Small intestine (tissue), 7 donors: ENCODE results near the gene PIN1. TPM values are rescaled to one million over a fixed set of nuclear protein-coding genes. Genes with fewer than 3 reads are reported as not detected.
"Not testable (repeated sequence)": the region's sequence is repeated elsewhere in the genome, so short reads cannot be mapped to it uniquely, and the experiment has no call there.

Experiments
- DNase-seq, 2 donors: peaks; one replicate each; pipeline versions ENCODE4 v3.0.0 to v3.0.0-alpha.2; 2013
- FAIRE-seq: peaks from 2 replicates; lab custom pipeline; 2012; peaks lifted over from hg19 to GRCh38; lab: Jason Lieb, UNC
- H3K27ac ChIP-seq, 3 donors: one replicate each; pipeline ENCODE4 v1.5.1; 2013; ENCODE audit warnings: low read length in 2 of 3, mild to moderate bottlenecking in 2 of 3, control low read depth in 1 of 3, inconsistent platforms in 1 of 3, low read depth in 1 of 3, moderate library complexity in 1 of 3
- H3K27me3 ChIP-seq, 3 donors: one replicate each; pipeline ENCODE4 v1.6.1; 2013; ENCODE audit warnings: low read length in 3 of 3, inconsistent platforms in 1 of 3; ENCODE audit not compliant: control insufficient read depth in 3 of 3, insufficient read depth in 3 of 3
- H3K36me3 ChIP-seq, 3 donors: one replicate each; pipeline ENCODE4 v1.6.1; 2013; ENCODE audit warnings: low read length in 3 of 3, inconsistent platforms in 1 of 3, low read depth in 1 of 3, mild to moderate bottlenecking in 1 of 3, moderate library complexity in 1 of 3; ENCODE audit not compliant: control insufficient read depth in 3 of 3, insufficient read depth in 2 of 3
- H3K4me1 ChIP-seq, 3 donors: one replicate each; pipeline ENCODE4 v1.6.1; 2013; ENCODE audit warnings: low read length in 2 of 3, inconsistent platforms in 1 of 3, low read depth in 1 of 3, mild to moderate bottlenecking in 1 of 3, moderate library complexity in 1 of 3; ENCODE audit not compliant: control insufficient read depth in 3 of 3, insufficient read depth in 2 of 3
- H3K4me3 ChIP-seq, 3 donors: one replicate each; pipeline ENCODE4 v1.5.1; 2013; ENCODE audit warnings: low read length in 3 of 3, control low read depth in 1 of 3, inconsistent platforms in 1 of 3, low read depth in 1 of 3, mild to moderate bottlenecking in 1 of 3, moderate library complexity in 1 of 3
- H3K9me3 ChIP-seq, 2 donors: one replicate each; pipeline ENCODE4 v1.6.1; 2013; ENCODE audit warnings: low read depth in 1 of 2, low read length in 1 of 2; ENCODE audit not compliant: control insufficient read depth in 2 of 2, insufficient read depth in 1 of 2
- WGBS, 3 donors: extraction: QIAGEN DNeasy Blood & Tissue Kit; methylation state at CpG; one replicate each; pipeline ENCODE4 v1.1.7; 2013; 5-methylcytosine and 5-hydroxymethylcytosine counted together
- polyA plus RNA-seq, 4 donors: library from polyadenylated mRNA; stranded (reverse) in 3 of 4; unstranded in 1 of 4; fragments of 200-250 nt in 3 of 4; fragments of 120-200 nt in 1 of 4; gene quantifications; one replicate each; pipeline versions ENCODE4 v1.2.1 to v1.2.3, GENCODE V29; 2013
- donor health status: healthy with polysubstance abuse.
- donor health status: control.
- donor health status: control.
- donor health status: Bipolar disorder and iron deficiency.
- donor health status: healthy.

PIN1 gene
- polyA plus RNA-seq, 4 donors, result 42.5 to 109 (median 82.5) TPM

DNA sequence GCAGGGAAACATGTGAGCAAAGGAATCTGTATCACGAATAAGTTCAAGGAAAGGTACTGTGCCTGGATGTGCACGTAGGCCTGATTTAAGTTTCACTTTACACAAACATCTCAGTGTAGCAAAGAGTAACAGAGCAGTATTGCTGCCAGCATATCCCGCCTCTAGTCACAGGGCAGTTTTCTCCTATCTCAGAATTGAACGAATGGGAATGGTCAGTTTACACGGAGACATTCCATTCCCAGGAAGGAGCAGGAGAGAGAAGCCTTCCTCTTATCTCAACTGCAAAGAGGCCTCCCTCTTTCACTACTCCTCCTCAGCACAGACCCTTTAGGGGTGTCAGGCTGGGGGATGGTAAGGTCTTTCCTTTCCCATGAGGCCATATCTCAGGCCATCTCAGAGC, 45.5 kb upstream of the PIN1 start:
- Histone ChIP-seq H3K4me1 (peaks cover 0 to 38% (median 0%) of the 10 kb centered on the region in 3 donors), H3K27ac (peak overlapping the region in 1 of 3 donors; percentile 98), H3K4me3 (peak overlapping the region in 1 of 3 donors; percentile 7)
- not testable (repeated sequence) for H3K9me3 ChIP-seq, H3K27me3 ChIP-seq, H3K36me3 ChIP-seq, FAIRE-seq
- DNase-seq, result peak in 1 of 2 donors; percentile 77
- WGBS, 3 donors, result 44 to 55% (median 48%) methylated on average over 5 of the region's 5 CpGs

DNA sequence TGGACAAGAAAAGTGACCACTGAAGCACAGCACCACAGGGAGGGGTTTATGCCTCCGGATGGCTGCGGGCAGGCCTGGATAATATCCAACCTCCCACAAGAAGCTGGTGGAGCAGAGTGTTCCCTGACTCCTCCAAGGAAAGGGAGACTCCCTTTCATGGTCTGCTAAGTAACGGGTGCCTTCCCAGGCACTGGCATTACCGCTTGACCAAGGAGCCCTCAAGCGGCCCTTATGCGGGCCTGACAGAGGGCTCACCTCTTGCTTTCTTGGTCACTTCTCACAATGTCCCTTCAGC, 44.1 kb upstream of the PIN1 start:
- peak overlapping the region in 2 of 3 donors; percentile 92 to 98 for H3K27ac ChIP-seq
- H3K9me3 ChIP-seq, FAIRE-seq, H3K27me3 ChIP-seq, H3K36me3 ChIP-seq: not testable (repeated sequence)
- peak in 1 of 2 donors; percentile 19 for DNase-seq
- 75 to 84% (median 78%) methylated on average over 6 of the region's 6 CpGs for WGBS, 3 donors
- H3K4me1 ChIP-seq, result peaks cover 0 to 35% (median 0%) of the 10 kb centered on the region in 3 donors
- H3K4me3 ChIP-seq, result peak overlapping the region in 1 of 3 donors; percentile 40

DNA sequence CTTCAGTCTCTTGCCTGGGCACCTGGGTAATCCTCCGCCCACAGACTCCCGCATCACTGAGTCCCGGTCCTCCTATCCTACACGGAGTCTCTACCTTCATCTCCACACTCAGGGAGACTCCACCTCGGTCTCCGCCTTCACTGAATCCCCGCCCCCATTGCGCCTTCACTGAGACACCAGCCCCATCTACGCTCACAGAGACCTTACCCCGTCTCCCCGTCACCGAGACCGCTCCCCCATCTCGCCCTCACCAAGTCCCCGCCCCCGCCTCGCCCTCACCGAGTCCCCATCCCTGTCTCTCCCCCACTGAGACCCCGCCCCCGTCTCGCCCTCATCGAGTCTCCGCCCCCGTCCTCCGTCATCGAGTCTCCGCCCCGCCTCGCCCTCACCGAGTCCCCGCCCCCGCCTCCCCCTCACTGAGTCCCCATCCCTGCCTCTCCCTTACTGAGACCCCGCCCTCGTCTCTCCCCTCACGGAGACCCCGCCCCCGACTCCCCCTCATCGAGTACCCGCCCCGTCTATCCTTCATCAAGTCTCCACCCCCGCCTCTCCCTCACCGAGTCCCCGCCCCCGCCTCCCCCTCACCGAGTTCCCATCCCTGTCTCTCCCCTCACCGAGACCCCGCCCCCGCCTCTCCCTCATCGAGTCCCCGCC, 43.4 kb upstream of the PIN1 start:
- no peaks in the 10 kb centered on the region for H3K9me3 ChIP-seq
- peak overlapping the region; percentile 31 to 70 (median 38) for H3K4me3 ChIP-seq
- peak; percentile 96 for DNase-seq
- H3K4me1 ChIP-seq, result peaks cover 0 to 32% (median 0%) of the 10 kb centered on the region in 3 donors
- H3K27me3 ChIP-seq, result no peaks in the 10 kb centered on the region
- FAIRE-seq, result no peak
- peak overlapping the region; percentile 61 to 98 (median 97) for H3K27ac ChIP-seq
- no peaks in the 10 kb centered on the region for H3K36me3 ChIP-seq
- WGBS, 3 donors, result 2% methylated on average over 43 to 50 of the region's 50 CpGs

DNA sequence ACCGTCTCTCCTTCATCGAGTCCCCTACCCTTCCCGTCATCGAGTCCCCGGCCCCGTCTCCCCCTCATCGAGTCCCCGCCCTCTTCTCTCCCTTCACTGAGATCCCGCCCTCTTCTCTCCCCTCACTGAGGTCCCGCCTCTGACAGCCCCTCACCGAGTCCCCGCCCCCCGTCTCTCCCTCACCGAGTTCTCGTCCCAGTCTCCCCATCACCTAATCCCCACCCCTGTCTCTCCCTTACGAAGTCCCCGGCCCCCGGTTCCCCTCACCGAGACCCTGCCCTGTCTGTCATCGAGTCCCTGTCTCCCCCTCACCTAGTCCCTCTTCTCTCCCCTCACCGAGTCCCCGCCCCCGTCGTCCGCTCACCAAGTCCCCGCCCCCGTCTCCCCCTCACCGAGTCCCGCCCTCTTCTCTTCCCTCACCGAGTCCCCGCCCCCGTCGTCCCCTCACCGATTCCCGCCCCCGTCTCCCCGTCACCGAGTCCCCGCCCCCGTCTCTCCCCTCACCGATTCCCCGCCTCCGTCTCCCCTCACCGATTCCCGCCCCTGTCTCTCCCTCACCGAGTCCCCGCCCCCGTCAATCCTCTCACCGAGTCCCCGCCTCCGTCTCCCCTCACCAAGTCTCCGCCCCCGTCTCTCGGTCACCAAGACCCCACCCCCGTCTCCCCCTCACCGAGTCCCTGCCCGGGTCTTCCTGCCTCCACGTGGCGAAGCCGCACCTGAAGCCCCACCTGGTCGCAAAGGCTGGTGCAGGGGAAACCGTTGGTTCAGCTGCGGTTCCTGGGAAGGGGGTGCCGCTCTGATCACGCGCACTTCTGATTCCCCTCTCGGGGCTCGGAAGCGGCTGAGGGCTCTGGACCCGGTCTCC, 42.7 kb upstream of the PIN1 start:
- H3K4me1 ChIP-seq, result peaks cover 0 to 32% (median 0%) of the 10 kb centered on the region in 3 donors
- no peak for FAIRE-seq

DNA sequence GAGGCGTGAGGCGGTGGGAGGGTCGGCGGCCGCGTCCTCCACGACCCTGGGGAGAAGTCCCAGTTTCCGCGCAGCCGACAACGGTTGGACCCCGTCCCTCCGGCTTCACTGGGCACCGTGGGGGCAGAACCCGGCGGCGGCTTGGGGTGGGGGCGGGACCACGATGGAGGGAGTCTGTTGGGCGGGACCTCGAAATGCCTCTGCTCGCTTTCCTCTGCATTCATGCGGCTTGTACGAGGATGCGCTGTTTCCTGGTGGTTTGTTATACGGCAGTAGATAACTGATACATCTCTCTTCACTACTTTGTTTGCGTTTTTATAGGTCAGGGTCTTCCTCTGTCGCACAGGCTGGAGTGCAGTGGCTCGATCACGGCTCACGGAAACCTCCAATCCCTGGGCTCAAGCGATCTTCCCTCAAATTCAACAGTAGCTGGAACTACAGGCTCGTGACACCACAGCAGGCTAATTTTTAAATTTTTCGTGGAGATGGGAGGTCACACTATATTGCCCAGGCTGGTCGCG, 42.0 kb upstream of the PIN1 start:
- peak overlapping the region; percentile 72 to 96 (median 93) for H3K27ac ChIP-seq
- no peaks in the 10 kb centered on the region for H3K27me3 ChIP-seq
- no peaks in the 10 kb centered on the region for H3K36me3 ChIP-seq
- H3K9me3 ChIP-seq, result no peaks in the 10 kb centered on the region
- FAIRE-seq (no peak), DNase-seq (peak in 1 of 2 donors; percentile 38)
- peak overlapping the region; percentile 60 to 76 (median 73) for H3K4me3 ChIP-seq
- 17 to 24% (median 23%) methylated on average over 32 to 36 of the region's 36 CpGs for WGBS, 3 donors
- H3K4me1 ChIP-seq, result peaks cover 0 to 29% (median 0%) of the 10 kb centered on the region in 3 donors

More for the DNA sequence above, 42.7 kb upstream of the PIN1 start:
- no peaks in the 10 kb centered on the region for H3K27me3 ChIP-seq
- H3K27ac ChIP-seq, result peak overlapping the region; percentile 72 to 97 (median 96)
- peak; percentile 94 to 96 for DNase-seq
- peak overlapping the region; percentile 60 to 76 (median 73) for H3K4me3 ChIP-seq
- H3K36me3 ChIP-seq, result no peaks in the 10 kb centered on the region
- 3 to 4% (median 3%) methylated on average over 60 to 70 of the region's 70 CpGs for WGBS, 3 donors
- no peaks in the 10 kb centered on the region for H3K9me3 ChIP-seq

DNA sequence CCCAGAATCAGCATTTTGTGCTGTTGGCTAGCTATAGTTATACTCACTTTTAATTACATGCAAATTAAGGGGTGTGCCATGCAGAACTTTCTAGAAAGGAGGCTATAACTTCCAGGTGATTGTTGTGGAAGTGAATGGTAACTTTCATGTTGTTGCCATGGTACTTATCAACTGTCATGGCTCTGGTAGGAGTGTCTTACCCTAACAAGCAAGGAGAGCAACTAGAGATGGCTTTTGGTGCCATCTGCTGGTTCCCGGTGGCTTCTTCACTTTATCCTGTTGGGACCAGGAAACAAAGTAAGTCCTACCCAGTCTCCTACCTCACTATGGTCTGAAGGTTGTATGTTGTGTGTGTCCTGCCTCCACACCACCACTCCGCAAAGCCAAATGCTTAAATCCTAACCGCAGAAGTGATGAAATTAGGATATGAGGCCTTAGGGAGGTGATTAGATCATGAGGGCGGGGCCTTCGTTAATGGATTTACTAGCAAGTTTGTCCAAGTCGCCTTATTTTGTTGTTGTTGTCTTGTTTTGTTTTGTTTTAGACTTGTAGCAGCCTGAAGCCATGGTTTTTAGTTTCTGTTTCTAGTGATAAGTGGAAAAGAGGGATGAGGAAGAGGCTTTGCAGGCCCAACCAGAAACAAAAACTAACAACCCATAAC, 38.9 kb upstream of the PIN1 start:
- no peaks in the 10 kb centered on the region for H3K27me3 ChIP-seq
- H3K4me3 ChIP-seq, result no peak overlapping the region
- FAIRE-seq (peak; percentile 59), DNase-seq (peak; percentile 94 to 97)
- 38 to 54% (median 45%) methylated on average over 6 of the region's 6 CpGs for WGBS, 3 donors
- no peaks in the 10 kb centered on the region for H3K4me1 ChIP-seq
- peak overlapping the region in 1 of 3 donors; percentile 27 for H3K27ac ChIP-seq
- no peaks in the 10 kb centered on the region for H3K9me3 ChIP-seq
- no peaks in the 10 kb centered on the region for H3K36me3 ChIP-seq

DNA sequence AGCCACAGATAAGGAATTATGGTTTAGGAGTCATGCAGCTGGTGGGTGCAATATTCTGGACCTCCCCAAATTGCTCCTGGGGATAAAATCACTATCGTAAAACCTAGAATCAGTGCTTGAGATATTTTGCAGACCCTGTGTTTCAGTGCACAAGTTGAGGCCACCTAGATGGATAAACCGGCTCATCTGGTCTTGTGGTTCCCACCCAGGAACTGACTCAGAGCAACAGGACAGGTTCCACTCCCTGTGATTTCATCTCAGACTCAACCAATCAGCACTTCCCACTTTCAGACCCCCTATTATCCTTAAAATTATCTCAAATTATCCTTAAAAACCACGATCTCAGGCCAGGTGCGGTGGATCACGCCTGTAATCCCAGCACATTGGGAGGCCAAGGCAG, 37.2 kb upstream of the PIN1 start:
- Histone ChIP-seq H3K4me1 (no peaks in the 10 kb centered on the region), H3K27me3 (no peaks in the 10 kb centered on the region), H3K9me3 (no peaks in the 10 kb centered on the region), H3K4me3 (no peak overlapping the region), H3K27ac (no peak overlapping the region), H3K36me3 (no peaks in the 10 kb centered on the region)
- no peak for DNase-seq
- FAIRE-seq, result no peak
- 85 to 91% (median 85%) methylated on average over 5 of the region's 5 CpGs for WGBS, 3 donors

DNA sequence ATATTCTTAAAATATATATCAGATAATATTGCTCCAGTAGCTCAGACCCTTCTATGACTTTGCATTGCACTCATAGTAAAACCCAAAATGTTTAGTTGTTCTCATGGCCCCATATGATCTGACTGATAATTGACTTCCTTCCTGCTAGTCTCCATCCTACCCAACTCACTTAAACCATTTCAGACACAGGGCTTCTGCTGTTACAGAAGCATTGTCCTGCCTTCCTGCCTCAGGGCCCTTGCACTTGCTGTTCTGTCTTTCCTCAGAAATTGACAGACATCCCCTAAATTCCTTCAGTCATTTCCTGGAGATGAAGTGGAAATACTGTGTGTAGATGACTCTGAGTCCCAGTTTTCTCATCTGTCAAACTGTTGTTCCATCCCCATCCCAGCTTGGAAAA, 36.0 kb upstream of the PIN1 start:
- H3K27me3 ChIP-seq, result no peaks in the 10 kb centered on the region
- DNase-seq, result no peak
- H3K36me3 ChIP-seq, result no peaks in the 10 kb centered on the region
- no peak overlapping the region for H3K4me3 ChIP-seq
- H3K9me3 ChIP-seq, result no peaks in the 10 kb centered on the region
- H3K4me1 ChIP-seq, result no peaks in the 10 kb centered on the region
- no peak overlapping the region for H3K27ac ChIP-seq
- FAIRE-seq, result no peak
